ENCODE results near the gene SDK1.

SDK1 gene

DNA sequence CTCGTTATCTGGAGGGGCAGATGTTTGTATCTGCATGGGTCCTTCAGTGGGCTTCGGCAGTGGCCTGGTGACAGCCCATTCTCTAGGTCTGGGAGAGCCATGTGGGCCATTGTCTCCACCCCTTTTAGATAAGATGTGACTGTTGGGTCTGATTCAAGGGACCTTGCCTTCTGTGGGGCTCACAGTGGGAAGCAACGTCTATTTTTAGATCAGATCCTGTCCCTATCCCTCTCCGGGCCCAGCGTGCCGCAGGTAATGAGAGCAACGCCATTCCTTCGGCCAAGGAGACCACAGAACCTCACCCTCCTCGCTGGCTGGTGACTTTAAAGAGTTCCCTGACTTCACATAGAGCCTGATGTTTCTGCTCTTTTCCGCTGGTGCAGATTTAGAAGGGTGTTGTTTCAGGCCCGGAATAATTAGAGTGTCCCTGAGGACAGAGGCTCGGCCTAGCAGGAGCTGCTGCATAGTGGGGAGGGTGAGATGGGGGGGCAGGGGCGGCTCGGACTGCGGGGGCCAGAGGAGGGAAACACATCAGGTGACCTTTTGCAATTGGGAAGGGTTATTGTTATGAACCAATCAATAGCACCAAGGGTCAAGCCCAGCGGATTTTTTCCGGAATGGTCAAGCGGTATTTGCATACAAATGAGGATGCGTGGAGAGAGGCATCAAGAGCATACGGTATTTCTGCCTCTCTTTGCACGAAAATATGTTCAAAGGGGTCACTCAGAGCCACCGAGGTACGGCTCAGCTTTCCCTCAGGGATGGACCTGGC lies 878.0 kb downstream of the SDK1 start:
- DNase-seq (ENCODE audit: low spot score), result no peak
- TF ChIP-seq, protein P1, sequence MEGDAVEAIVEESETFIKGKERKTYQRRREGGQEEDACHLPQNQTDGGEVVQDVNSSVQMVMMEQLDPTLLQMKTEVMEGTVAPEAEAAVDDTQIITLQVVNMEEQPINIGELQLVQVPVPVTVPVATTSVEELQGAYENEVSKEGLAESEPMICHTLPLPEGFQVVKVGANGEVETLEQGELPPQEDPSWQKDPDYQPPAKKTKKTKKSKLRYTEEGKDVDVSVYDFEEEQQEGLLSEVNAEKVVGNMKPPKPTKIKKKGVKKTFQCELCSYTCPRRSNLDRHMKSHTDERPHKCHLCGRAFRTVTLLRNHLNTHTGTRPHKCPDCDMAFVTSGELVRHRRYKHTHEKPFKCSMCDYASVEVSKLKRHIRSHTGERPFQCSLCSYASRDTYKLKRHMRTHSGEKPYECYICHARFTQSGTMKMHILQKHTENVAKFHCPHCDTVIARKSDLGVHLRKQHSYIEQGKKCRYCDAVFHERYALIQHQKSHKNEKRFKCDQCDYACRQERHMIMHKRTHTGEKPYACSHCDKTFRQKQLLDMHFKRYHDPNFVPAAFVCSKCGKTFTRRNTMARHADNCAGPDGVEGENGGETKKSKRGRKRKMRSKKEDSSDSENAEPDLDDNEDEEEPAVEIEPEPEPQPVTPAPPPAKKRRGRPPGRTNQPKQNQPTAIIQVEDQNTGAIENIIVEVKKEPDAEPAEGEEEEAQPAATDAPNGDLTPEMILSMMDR (IDR thresholded peaks at IDR 0.05; ENCODE audit: extremely low read depth, insufficient read depth, missing control alignments), result no peak
- in situ Hi-C loops (cut with MboI; ENCODE audit: low pct_unique_long_range_greater_than_20kb, low sequenced_read_pairs, unreplicated experiment), result no loop called here

DNA sequence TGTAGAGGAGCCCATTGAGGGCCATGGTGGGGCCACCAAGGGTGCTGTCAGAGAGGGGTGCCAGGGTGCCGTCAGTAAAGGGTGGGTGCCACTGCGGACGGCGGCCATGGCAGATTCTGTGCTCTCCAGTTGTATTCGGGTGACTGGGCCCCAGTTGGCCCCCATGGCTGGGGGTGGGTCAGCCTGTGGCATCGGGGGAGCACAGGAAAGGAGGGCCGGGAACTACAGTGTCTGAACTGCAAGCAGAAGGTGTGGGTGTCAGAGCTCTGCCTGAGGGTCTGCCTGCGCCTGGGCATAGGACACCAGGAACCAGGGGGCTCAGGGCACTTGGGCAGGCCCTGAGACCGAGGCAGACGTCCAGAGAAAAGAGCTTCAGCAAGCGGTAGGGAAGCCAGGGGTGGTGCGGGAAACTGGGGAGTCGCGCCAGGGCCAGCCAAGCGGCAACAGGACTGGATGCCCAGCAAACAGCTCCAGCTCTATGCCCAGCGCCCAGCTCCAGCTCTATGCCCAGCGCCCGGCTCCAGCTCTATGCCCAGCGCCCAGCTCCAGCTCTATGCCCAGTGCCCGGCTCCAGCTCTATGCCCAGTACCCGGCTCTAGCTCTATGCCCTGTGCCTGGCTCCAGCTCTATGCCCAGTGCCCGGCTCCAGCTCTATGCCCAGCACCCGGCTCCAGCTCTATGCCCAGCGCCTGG lies 878.8 kb downstream of the SDK1 start:
- in situ Hi-C loops (cut with MboI; ENCODE audit: low pct_unique_long_range_greater_than_20kb, low sequenced_read_pairs, unreplicated experiment), result no loop called here
- no peak for DNase-seq (ENCODE audit: low spot score)
- TF ChIP-seq, protein P1 (IDR thresholded peaks at IDR 0.05; ENCODE audit: extremely low read depth, insufficient read depth, missing control alignments), result no peak

DNA sequence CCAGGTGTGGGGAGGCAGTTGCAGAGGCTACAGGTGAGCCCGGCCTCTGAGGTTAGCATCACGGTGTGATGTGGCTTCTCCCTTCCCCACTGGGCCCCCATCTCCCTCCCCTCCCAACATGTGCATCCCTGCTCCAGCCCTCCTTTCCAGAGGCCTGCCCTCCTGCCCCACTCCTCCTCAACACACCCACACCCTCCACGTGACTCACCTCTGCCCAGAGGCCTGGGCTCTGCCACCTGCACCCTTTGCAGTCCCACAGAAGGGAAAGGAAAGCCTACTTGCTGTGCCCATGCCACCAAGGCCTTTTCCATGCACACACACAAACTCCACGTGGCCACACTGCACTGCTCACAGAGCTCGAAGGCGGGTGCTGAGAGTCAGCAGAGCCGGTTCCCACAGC lies 880.4 kb downstream of the SDK1 start:
- in situ Hi-C loops (cut with MboI; ENCODE audit: low pct_unique_long_range_greater_than_20kb, low sequenced_read_pairs, unreplicated experiment), result no loop called here
- TF ChIP-seq, protein P1 (IDR thresholded peaks at IDR 0.05; ENCODE audit: extremely low read depth, insufficient read depth, missing control alignments), result no peak
- DNase-seq (ENCODE audit: low spot score), result no peak

DNA sequence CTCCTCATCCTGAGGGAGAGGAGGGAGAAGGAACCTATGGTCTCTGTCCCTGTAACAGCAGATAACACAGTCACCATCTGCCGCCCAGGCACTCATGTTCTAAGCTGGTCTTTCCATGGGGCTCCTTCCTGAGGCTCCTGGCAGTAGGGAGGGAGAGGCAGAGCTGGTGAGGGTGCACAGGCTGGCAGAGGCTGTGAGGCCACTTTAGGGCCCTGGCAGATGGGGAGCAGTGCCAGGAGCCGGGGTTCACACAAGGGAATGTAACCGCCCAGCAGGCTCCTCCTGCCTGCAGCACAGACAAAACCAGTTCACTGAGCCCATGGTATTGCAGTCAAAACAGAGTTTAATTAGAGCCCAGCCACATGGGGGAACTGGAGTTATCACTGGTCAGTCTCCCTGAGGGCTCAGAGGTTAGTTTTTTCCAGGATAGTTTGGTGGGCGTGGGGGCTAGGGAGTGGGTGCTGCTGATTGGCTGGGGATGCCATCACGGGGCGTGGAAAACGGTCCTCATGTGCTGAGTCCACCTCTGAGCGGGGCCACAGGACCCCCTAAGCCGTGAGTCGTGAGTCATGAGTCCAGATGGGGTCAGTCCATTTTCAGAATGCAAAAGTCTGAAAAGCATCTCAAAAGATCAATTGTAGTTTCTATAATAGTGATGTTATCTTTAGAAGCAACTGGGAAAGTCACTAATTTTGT lies 881.7 kb downstream of the SDK1 start:
- in situ Hi-C loops (cut with MboI; ENCODE audit: low pct_unique_long_range_greater_than_20kb, low sequenced_read_pairs, unreplicated experiment), result no loop called here
- TF ChIP-seq, protein P1 (IDR thresholded peaks at IDR 0.05; ENCODE audit: extremely low read depth, insufficient read depth, missing control alignments), result no peak
- DNase-seq (ENCODE audit: low spot score), result no peak

DNA sequence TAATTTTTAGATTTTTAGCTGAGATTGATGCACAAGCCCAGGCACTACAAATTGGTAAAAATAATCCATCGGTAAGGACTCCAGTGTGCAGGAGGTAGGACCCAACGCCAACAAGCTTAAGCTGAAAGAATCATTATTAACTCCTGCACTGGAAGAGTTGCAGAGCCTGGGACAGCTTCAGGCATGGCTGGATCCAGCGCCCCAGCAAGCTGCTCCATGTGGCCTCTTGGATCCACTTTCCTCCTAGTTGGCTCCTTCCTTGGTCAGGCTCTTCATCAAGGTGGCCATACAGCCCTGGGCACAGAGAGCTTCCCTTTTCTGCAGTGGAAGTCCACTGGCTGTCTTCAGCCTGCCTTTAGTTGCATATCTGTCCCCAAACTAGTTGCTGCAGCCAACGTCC lies 883.6 kb downstream of the SDK1 start:
- TF ChIP-seq, protein P1 (IDR thresholded peaks at IDR 0.05; ENCODE audit: extremely low read depth, insufficient read depth, missing control alignments), result no peak
- in situ Hi-C loops (cut with MboI; ENCODE audit: low pct_unique_long_range_greater_than_20kb, low sequenced_read_pairs, unreplicated experiment), result no loop called here
- no peak for DNase-seq (ENCODE audit: low spot score)

DNA sequence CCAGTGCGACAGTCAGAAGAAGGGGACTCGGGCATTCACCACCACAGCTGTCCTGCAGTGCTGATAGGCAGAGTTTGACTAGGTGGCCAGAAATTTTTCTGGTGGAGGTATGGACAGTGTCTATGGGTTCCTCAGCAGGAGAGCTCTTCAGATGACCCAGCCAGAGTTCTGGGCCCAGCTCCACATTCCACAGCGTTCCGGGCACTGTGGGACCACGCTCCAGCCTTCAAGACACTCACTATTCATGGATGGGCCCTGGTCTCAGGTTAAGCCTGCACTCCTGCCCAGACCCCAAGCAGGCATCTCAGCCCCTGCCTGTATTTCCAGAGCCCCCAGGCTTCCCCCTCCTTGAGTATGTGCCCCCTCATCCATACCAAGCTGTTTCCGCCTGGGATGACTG lies 884.1 kb downstream of the SDK1 start:
- DNase-seq (ENCODE audit: low spot score), result no peak
- TF ChIP-seq, protein P1 (IDR thresholded peaks at IDR 0.05; ENCODE audit: extremely low read depth, insufficient read depth, missing control alignments), result no peak
- in situ Hi-C loops (cut with MboI; ENCODE audit: low pct_unique_long_range_greater_than_20kb, low sequenced_read_pairs, unreplicated experiment), result no loop called here
